VCaP (cell line): Measurements from ENCODE around the gene DAPK1.
A peak's percentile ranks its signal among the peaks of the same experiment; 100 is the strongest.

Source experiments
- H3K27ac ChIP-seq: fragments of 450-650 bp; 2 replicates; pipeline ENCODE4 v1.5.1; 2017
- CTCF ChIP-seq: fragments of 450-650 bp; conservative IDR thresholded peaks from 2 replicates; pipeline ENCODE4 v1.5.1; 2017; ENCODE audit warnings: mild to moderate bottlenecking, moderate library complexity

The DAPK1 gene

GRCh38 chr9:87630266-87630665 lies 132.6 kb downstream of the DAPK1 start:
- no peak overlapping the region for H3K27ac ChIP-seq
- no peak for TF ChIP-seq CTCF

DNA sequence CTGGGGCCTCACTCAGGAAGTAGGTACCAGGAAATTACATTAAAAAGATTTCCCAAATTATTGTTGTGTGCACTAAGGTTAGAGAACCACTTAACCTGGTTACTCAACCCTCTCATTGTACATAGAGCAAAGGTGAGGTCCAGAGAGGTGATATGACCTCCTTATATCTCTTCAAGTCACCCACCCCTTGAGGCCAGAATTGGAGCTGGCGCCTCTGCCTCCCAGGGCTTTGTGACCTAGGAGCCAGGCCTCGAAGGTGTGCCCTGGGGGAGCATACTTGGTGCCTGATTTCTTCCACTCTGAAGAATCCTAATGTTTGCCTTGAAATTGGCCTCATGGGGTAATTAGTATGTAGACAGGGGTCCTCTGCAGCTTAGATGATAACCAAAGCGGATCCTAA lies 133.2 kb downstream of the DAPK1 start:
- no peak for TF ChIP-seq CTCF
- no peak overlapping the region for H3K27ac ChIP-seq

DNA sequence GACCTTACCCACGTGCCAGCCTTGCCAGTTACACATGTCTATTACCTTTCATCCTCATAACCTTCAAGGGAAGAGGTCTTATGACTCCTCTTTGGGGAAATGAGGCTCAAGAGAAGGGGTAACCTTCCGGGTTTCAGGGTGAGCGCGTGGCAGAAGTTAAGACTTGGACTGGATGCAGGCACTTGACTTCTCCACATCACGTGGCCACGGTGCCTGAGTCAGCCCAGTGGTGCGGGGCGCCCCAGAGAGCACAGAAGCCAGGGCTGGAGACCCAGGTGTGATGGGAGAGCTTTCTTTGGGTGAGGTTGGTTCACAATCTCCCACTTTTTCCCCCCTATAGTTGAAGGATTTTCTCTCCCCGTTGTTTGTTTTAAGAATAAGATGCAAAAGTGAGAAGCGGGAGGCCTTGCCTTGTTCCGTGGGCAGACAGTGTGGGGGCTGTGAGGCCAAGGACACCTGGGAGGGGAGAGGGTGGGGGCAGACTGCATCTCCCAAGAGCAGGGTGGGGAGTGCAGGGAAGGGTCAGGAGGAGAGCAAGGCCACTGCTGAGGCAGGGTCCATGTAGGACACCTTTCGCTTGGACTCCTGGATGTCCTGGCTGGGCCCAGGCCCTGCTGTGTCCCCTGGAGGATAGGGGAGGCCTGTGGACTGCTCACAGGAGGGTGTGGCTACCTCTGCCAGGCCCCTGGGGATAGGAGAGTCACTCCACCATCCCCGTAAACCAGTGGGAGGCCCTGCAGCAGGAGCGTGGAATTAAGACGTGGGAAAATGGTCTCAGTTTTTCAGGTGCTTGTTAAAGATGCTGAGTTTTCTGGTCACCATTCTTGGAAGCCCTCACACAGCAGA lies 138.2 kb downstream of the DAPK1 start:
- no peak for TF ChIP-seq CTCF
- no peak overlapping the region for H3K27ac ChIP-seq

DNA sequence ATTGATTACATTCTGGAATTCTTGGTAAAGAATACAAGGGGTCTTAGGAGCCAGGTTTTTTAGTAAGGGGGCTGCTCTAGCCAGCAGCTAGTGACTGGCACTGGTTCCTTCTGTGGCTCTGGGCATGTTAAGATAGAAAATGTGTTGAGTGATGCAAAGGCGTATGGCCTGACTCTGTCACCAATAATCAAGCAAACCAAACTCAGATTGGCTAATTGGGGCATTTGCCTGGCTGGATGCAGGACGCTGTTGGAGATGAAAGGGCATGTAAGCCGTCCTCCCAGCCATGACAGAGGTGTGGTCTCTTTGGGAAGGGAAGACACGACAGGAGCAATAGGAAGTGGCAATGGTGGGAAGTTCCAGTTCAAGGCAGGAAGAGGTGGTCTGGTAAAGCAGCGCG lies 140.6 kb downstream of the DAPK1 start:
- TF ChIP-seq CTCF, result no peak
- H3K27ac ChIP-seq, result 0 out of 2 replicates have a peak overlapping the region, but pooled peaks have one; percentile 71

DNA sequence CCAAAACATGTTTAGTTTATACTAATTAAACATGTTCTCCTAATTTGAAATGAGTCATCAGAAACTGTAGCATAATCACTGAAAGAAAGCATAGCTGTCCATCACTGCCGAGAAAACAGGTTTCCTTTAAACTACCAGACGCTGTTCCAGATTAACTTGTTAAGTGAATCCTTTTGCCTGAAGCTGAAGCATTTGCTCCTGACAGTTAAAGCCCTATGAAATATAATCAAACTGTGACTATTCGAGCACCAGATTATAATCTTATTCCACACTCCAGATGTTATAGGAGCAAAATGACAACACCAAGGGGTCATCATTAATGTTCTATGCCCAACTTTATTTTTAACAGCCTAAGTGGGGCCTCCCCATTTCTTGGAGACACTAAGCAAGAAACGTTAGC lies 142.3 kb downstream of the DAPK1 start:
- TF ChIP-seq CTCF, result no peak
- peak overlapping the region; percentile 71 for H3K27ac ChIP-seq

DNA sequence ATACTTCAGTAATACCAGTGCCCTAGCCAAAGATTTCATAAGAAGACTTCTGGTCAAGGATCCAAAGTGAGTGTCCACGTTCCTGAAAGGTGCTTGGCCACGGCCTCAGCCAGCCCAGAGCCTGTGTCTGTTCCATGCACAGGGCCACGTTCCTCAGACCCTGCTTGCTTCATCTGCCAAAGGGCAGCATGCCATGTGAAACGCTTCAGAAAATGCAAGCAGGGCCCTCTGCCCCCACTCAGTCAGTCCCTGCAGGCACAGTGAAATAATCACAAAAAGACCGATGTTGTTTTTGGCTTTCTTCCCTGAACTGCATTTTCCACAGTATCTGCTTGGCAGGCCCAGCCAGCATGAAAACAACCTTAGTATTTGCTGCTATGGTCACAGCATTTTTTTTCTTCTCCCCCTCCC lies 142.7 kb downstream of the DAPK1 start:
- peak overlapping the region; percentile 71 for H3K27ac ChIP-seq
- no peak for TF ChIP-seq CTCF

DNA sequence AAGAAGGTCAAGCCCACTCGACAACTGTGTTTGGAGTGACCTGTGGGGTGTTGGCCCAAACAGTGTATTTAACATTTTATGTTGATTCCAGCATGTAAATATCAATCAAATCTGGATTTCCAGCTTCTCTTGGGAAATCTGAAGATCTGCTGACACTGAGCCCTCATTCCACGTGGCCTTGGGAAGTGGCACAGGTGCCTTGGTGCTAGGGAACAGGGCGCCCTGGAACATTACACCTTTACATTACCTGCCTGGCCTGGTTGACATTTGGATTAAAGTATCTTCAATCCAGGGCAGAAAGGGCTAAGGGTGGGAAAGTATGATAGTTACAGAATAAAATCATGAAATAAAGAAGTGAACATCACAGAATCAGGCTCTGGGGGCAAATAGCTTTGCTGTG lies 143.4 kb downstream of the DAPK1 start:
- TF ChIP-seq CTCF, result no peak
- H3K27ac ChIP-seq, result peak overlapping the region; percentile 71
